Measurements from ENCODE around the gene HRK. TPM values are rescaled to one million over a fixed set of nuclear protein-coding genes. Genes with fewer than 3 reads are reported as not detected.
"Not testable (repeated sequence)": the region's sequence is repeated elsewhere in the genome, so short reads cannot be mapped to it uniquely, and the experiment has no call there.

HRK gene
- total RNA-seq, 1 donor from 2014 or later, result not detected

- H3K4me3 ChIP-seq (ENCODE audit: low read depth, low read length), result no peak overlapping the region
- no peak for TF ChIP-seq CTCF (IDR thresholded peaks at IDR 0.05; ENCODE audit: insufficient read depth, low read length, severe bottlenecking)
- DNase-seq (ENCODE audit: low read depth) (no peak), FAIRE-seq (no peak)
- H3K27me3 ChIP-seq (ENCODE audit: control insufficient read depth, insufficient read depth, low read length), result no peaks in the 10 kb centered on the region
- no peaks in the 10 kb centered on the region for H3K36me3 ChIP-seq (ENCODE audit: control insufficient read depth, insufficient read depth, low read length)
These were observed 61.1 kb downstream of the HRK start for GRCh38 chr12:116820064-116820656.

GRCh38 chr12:116818948-116819832 lies 62.1 kb downstream of the HRK start:
- Histone ChIP-seq H3K4me3 (ENCODE audit: low read depth, low read length) (peak overlapping the region; percentile 94), H3K27me3 (ENCODE audit: control insufficient read depth, insufficient read depth, low read length) (peaks cover 1% of the 10 kb centered on the region), H3K36me3 (ENCODE audit: control insufficient read depth, insufficient read depth, low read length) (no peaks in the 10 kb centered on the region)
- FAIRE-seq, result no peak
- TF ChIP-seq CTCF (IDR thresholded peaks at IDR 0.05; ENCODE audit: insufficient read depth, low read length, severe bottlenecking), result no peak
- peak; percentile 65 for DNase-seq (ENCODE audit: low read depth)

DNA sequence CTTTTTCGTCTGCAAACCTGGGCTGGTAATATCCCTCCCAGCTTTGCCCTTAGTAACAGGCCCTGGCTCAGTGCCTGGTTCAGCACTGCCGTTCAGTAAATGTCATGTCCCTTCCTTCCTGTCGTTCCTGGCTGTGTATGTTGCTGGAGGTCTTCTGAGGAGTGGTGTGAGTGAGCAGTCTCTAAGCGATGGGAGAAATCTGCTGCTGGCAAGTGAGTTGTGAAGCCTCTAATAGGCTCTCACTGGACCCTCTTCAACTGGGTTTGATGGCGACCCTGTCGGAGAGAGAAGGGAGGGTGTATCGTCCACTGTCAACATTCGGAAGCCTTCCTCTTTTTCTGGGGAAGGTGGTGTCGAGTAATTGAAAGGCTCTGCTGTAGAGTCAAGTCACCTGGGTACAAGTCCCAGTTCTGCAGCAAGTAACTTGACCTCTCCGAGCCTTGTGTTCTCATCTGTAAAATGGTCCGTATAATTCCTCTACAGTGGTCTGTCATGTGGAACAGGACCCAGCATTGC lies 62.8 kb downstream of the HRK start:
- no peaks in the 10 kb centered on the region for H3K36me3 ChIP-seq (ENCODE audit: control insufficient read depth, insufficient read depth, low read length)
- DNase-seq (ENCODE audit: low read depth) (no peak), FAIRE-seq (no peak)
- peak overlapping the region; percentile 94 for H3K4me3 ChIP-seq (ENCODE audit: low read depth, low read length)
- peaks cover 1% of the 10 kb centered on the region for H3K27me3 ChIP-seq (ENCODE audit: control insufficient read depth, insufficient read depth, low read length)
- TF ChIP-seq CTCF (IDR thresholded peaks at IDR 0.05; ENCODE audit: insufficient read depth, low read length, severe bottlenecking), result no peak

DNA sequence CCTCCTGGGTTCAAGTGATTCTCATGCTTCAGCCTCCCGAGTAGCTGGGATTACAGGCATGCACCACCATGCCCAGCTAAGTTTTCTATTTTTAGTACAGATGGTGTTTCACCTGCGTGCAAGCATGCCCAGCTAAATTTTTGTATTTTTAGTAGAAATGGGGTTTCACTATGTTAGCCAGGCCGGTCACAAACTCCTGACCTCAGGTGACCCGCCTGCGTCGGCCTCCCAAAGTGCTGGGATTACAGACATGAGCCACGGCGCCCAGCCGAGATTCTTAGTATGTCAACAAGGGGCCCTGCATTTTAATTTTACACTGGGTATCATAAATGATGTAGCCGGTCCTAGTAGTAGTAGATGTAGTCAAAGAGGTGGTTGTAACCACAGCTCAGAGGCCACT lies 66.5 kb downstream of the HRK start:
- not testable (repeated sequence) for FAIRE-seq; H3K27me3 ChIP-seq (ENCODE audit: control insufficient read depth, insufficient read depth, low read length); H3K36me3 ChIP-seq (ENCODE audit: control insufficient read depth, insufficient read depth, low read length); H3K4me3 ChIP-seq (ENCODE audit: low read depth, low read length); DNase-seq (ENCODE audit: low read depth)

DNA sequence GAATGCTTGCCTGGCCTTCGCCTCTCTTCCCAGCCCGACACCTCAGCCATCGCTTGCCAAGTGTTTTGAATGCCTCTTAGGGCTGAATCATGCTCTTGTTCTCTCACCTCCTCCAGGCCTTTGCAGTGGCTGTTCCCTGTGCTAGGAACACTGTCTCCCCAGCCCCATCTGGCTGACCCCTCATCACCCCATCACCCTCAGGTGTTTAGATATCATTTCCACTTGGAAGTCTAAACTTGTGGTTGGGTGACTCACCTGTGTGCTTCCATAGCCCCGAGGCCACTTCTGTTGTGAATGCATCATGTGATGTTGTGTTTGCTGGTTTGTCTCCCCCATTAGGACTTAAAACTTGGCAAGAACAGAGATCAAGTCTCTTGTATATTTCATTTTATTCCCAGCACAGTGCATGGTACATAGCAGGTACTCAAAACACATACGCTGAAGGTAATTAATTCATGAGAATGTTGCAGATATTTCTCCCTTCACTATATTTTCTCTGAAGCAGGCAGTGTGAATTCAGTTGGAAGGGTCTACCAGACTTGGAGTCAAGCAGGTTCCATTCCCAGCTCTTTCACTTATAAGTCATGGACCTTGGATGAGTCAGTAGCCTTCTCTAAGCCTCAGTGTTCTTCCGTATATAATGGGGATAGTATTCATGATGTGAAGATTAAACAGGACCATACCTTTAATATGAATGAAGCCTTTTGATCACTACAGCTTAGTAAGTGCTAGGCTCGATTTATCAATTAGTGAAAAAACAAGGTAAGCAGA lies 67.8 kb downstream of the HRK start:
- Histone ChIP-seq H3K4me3 (ENCODE audit: low read depth, low read length) (no peak overlapping the region), H3K27me3 (ENCODE audit: control insufficient read depth, insufficient read depth, low read length) (peaks cover 4% of the 10 kb centered on the region), H3K36me3 (ENCODE audit: control insufficient read depth, insufficient read depth, low read length) (no peaks in the 10 kb centered on the region)
- peak; percentile 88 for DNase-seq (ENCODE audit: low read depth)
- FAIRE-seq, result peak; percentile 28
- no peak for TF ChIP-seq CTCF (IDR thresholded peaks at IDR 0.05; ENCODE audit: insufficient read depth, low read length, severe bottlenecking)

DNA sequence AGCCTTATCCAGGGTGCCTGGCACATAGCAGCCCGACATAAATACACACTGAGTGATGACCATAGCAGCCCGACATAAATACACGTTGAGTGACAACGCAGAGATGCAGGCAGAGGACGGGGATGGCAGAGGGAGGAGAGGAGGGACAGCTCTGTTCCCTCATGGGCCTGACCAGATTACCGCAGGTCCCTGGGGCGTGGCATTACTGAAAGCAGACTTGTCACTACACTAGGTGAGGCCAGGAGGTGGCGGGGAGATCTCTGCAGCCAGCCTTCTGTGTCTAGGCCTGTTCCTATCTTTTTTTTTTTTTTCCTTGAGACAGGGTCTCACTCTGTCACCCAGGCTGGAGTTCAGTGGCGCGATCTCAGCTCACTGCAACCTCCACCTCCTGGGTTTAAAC lies 69.0 kb downstream of the HRK start:
- H3K36me3 ChIP-seq (ENCODE audit: control insufficient read depth, insufficient read depth, low read length), result no peaks in the 10 kb centered on the region
- TF ChIP-seq CTCF (IDR thresholded peaks at IDR 0.05; ENCODE audit: insufficient read depth, low read length, severe bottlenecking), result no peak
- no peak overlapping the region for H3K4me3 ChIP-seq (ENCODE audit: low read depth, low read length)
- no peak for FAIRE-seq
- no peak for DNase-seq (ENCODE audit: low read depth)
- H3K27me3 ChIP-seq (ENCODE audit: control insufficient read depth, insufficient read depth, low read length), result peaks cover 4% of the 10 kb centered on the region

Measured in bronchial epithelial cell (primary cell).